ENCODE data around the gene RHOBTB1.

- TF ChIP-seq EZH2phosphoT487 (IDR thresholded peaks at IDR 0.05) (no peak), CTCF (IDR thresholded peaks at IDR 0.05) (no peak), EZH2 (IDR thresholded peaks at IDR 0.05) (no peak)
Measured at GRCh38 chr10:60870803-60871202, 73.2 kb downstream of the RHOBTB1 start.
